SH-SY5Y (cell line): ENCODE measurements around the gene SETBP1.

Source experiments
- GATA2 ChIP-seq: IDR thresholded peaks from 2 replicates; pipeline ENCODE4 v1.6.1; 2011; ENCODE audit warnings: mild to moderate bottlenecking, low read depth, low read length
- GATA3 ChIP-seq: IDR thresholded peaks from 2 replicates; pipeline ENCODE4 v1.6.1; 2011; ENCODE audit warnings: low read depth, mild to moderate bottlenecking, low read length, moderate library complexity

- TF ChIP-seq GATA3: no peak
- no peak for TF ChIP-seq GATA2
Observed at GRCh38 chr18:44852818-44853217, 172.1 kb downstream of the SETBP1 start.
